CD4-positive, alpha-beta T cell treated with Interleukin-2 at 100 ng/mL for 4 hours (primary cell): ENCODE data around the gene PANX1.

Source experiments
- DNase-seq: peaks from one replicate; pipeline ENCODE4 v3.0.0-alpha.2; 2020; ENCODE audit warnings: low spot score

PANX1 gene

DNA sequence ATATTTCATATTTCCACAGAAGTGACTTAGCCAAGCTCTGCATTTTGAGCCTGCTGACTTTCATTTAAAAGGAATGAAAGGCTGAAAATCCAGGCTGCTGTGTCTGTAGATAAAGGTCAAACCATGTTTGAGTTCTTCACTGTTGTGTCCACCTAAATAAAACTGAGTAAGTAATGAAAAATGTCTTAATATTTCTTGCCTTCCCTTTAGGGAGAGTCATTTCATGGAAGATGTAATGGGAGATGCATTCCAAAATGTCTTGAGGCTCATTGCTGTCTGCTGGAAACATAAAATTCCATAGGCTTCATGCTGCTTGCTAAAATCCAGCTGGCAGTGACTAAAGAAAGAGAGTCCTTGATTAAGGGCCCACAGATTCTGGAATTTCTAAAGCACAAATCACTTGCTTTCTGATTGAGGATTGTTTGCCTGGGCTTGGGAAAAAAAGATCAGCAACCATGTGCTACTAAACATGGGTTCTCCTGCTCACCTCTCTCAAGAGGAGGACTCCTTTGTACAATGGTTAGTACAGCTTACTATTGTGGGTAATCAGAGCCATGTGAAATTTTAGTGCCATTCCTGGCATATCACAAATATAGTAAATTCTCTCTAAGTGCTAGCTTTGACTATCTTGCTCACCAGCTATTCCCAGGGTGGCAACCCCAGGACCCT is 56.9 kb downstream of the PANX1 start:
- no peak for DNase-seq

DNA sequence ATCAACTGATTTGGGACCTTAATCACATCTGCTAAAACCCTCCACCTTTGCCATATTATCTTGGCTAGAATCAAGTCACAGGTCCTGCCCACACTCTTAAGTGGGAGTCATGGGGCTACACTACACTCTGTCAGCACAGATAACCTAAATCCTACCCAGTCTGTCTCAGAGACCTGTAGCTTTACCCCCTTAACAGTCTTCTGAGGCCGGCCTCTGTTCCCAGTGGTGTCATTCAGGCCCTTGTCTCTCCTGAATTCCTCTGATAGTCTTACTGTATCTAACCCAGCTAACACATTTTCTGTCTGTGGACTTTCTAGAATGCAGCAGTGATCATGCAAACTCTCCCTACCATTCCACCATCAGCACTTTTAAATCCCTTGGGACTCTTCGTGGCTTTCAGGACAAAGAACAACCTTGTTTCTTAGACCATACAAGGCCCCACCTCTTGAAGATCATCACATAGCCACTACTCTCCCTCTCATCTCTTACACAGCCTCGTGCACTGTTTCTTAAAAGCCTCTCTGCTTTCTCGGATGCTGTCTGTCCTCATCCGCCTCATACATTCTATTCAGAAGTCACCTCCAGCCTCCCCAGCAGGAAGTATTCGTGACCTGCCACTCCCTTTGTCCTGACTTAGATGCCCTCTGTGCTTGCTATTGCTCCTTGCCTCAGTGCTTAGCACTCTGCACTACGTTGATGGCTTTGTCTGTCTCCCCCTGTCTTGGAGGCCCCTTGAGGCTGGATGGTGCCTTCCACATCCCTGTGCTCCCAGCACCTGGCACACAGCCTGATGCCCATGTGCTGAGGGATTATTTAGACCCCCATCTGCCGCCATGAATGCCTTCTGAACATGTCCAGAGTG is 57.9 kb downstream of the PANX1 start:
- DNase-seq, result no peak

DNA sequence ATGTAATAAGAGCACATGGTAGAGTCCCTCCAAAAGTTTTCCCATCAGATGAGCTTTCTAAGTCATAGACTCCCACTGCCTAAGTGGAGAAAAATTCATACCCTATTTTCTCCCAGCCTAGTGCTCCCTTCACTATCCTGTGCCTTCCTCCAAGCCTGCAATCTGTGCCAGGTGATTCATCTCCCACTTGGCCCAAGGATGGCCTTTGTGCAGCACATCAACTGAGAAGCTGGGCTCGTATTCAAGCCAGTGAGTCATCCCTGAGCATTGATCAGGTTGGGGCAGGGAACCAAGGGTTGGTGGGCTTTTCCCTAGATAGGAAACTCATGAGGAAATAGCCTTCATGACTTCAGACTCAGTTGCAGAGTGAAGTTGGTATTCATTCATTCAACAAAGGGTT is 64.6 kb downstream of the PANX1 start:
- DNase-seq, result no peak

DNA sequence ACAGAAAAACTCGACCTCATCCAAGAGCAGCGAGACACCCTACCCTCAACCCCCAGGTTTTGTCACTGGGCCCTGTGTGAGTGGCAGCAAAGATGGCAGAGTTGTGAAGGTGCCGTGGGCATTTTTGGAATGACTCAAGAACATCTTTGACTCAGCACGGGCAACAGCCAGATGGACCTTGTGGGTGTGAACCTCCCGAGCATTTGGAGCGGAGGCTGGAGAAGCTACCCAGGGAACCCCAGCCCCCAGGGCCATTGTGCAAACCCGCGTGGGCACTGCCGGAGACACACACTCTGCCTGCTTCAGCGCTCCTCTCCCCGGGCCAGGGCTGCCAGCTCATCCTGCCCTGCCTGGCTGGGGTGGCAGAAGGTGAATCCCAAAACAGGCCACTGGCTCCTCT is 66.1 kb downstream of the PANX1 start:
- no peak for DNase-seq

DNA sequence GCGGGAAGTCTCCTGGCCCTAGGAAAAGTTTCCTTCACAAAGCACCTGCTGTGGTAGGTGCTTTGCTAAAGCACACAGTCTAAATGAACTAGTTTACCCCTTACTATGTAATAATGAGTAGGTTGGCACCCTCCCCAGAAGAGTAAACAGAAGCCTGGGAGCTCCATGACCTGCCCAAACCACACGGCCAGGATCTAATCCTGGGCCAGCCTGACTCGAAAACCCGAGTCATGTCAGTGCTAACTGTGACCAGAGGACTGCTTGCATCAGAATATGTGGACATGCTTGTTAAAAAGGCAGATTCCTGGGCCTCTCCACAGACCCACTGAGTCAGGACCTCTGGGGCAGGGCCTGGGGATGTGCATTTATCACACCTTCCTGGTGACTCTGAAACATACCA is 67.7 kb downstream of the PANX1 start:
- no peak for DNase-seq

DNA sequence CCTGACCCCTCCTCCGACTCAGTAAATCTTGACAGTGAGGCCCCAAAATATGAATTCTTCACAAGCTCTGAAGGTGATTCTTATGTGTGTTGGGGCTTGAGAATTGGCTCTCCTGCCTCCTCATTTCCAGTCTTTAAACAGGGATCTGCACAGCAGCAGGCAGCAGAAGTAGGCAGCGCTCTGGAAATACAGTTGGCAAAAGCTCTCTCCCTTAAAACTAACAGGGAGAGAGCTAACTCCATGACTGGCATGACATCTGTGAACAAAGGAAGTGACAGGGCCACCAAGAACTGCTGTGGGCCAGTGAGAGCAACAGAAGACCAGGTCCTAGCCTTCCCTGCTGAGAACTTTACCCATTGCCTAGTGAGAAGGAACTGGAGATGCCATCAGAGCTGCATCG is 70.1 kb downstream of the PANX1 start:
- no peak for DNase-seq

DNA sequence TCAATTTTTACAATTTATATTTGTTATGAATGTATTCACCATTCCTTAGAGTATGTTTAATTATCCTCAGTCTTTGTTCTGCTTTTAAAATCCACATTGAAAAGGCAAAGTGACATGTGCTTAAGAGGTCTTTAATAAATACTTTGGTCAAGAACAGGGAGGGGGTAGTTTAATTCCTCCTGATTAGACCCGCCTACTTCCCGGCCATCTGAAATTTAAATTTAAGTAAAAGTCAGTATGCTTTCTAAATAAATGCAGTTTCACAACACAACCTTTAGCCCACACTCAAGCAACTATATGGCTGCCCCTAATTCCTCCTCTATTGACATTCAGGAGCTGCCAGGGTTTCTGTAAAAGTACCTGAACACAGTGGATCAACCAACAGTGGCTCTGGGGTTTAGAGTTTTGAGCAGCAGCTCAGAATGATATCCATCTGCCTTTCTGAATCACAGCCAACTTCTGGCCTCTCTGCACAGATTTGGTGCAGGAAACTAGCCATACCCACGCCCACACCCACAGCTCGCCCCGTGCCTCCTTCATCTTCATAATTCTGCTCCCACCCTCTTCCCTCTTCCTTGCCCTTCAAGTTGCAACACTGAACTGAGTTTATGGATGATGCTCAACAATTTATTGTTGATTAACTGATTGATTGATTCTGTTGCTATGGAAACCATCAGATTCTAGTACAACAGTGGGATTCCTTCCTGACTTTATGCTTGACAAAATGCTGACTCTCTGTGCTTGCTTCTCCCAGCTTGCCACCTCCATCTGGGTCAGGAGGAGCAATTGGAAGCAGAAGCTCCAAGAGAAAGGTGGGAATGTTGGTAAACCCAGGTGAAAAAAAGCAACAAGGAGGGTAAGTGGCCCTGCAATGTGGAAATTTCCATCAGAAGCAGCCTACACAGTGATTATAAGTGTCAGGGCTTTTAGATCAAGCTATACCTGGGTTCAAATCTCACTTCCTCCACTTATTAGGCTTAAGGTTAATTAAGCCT is 70.8 kb downstream of the PANX1 start:
- no peak for DNase-seq

DNA sequence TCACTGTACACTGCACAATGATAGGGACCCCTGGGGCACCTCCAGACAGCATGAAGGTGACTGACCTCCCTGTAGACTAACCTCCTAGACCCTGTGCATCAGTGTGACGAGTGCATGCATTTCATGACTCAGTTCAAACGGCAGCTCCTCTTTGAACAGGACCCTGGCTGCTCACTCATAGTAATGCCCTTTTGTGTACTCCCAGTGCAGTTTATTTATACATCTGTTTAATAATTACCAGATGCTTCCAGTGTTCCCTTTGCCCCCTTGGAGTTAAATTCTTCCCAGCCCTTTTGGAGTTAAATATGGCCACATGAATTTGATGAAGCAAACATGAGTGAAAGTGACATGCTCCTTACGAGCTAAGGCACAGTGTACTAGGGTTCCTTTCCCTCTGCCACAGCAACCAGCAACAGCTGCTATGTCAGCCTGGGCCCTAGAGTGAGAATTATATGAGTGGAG is 72.4 kb downstream of the PANX1 start:
- no peak for DNase-seq

DNA sequence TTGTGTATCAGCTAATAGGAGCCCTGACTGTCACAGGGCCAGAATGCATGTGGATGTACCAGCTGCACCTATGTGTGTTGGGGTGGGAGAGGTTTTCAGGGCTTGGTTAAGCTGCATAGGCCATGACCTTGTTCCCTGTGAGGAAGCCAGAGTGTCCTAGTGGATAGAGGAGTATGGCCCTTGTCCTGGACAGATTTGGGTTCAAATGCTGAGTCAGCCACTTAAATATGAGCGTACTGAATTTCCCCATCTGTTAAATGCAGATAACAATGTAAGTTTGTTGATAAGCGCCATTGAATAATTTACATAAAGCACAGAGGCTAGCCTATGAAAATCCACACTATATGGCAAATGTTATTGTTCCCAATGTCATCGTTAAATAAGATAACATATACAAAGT is 74.4 kb downstream of the PANX1 start:
- DNase-seq, result no peak

DNA sequence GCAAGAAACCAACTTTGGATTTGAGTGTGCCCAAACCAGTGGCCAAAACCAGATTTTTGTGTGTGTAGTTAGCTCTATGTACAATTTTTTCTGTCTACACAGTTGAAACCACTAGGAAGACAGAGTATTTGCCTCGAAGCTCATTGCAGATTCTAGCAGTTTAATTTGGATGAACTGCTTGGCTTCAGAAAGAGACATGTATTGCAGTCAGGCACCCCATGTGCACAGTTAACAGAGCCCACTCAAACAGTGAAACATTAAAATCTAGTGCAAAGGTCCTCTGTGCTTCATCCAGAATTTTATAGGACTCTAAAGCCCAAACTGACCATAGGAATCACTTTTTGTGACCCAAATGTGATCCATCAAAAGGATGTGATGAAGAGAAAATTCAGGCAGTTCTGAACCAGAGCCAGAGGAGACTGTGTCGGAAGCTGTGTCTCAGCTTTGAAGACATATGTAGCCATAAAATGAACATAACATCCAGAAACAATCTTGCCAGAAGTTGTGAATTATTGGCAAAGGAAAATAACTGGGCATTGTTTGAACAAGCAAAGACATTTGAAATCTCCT is 82.7 kb downstream of the PANX1 start:
- DNase-seq, result no peak

DNA sequence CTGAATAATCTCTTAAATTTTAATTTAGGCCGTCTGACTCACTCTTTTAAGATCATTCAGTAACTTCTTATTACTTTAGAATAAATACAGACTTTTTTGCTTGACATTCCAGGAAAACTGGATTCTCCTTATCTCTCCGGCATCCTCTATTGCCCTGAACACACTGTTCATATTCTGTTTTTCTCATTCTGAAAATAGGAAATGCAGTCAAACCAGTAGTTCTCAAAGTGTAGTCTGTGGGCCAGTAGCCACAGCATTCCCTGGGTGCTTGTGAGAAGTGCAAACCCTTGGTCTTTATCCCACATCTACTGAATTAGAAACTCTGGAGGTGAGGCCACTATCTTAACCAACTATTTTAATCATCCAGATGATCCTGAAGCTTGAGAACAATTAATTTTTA is 84.3 kb downstream of the PANX1 start:
- no peak for DNase-seq

DNA sequence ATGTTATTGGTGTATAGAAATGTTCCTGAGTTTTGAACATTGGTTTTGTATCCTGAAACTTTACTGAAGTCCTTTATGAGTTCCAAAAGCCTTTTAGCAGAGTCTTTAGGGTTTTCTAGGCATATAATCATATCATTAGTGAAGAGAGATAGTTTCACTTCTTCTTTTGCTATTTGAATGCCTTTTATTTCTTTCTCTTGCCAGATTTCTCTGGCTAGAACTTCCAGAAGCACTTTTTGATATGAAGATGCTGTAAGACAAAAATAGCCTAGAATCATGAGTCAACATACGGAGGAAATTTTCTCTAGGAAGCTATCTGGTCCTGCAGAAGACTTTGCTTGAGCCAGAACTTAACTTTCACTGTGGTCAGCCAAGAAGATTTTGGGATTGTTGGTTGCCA is 89.1 kb downstream of the PANX1 start:
- no peak for DNase-seq

DNA sequence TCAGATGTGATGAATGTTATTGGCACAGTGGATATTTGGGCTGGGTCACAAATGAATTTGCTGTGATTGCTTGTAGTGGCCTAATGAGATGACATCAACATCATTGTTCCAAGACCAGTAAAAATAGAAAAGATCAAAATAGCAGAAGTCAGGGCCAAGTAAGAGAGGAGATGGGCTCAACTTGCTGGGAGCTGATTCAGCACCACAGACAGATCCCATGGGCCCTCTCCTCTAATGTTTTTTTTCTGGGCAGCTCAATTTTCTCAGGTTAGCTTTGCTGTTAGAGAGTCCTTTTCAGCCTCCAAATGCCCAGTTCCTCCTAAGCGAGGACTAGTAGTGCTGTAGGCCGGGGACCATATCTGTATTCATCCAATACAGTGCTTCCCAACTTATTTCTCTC is 89.7 kb downstream of the PANX1 start:
- DNase-seq, result no peak

DNA sequence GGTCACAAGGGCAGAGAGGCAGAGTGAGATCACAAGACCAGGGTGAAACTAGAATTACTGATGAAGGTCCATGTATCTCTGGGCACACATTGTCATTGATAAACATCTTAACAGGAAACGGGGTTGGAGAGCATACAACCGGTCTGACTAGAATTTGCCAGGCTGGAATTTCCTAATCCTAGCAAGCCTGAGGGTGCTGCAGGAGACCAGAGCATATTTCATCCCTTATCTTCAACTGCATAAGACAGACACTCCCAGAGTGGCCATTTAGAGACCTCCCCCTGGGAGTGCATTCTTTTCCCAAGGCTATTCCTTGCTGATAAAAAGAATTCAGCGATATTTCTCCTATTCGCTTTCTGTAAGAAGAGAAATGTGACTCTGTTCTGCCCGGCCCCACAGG is 91.1 kb downstream of the PANX1 start:
- DNase-seq, result no peak

DNA sequence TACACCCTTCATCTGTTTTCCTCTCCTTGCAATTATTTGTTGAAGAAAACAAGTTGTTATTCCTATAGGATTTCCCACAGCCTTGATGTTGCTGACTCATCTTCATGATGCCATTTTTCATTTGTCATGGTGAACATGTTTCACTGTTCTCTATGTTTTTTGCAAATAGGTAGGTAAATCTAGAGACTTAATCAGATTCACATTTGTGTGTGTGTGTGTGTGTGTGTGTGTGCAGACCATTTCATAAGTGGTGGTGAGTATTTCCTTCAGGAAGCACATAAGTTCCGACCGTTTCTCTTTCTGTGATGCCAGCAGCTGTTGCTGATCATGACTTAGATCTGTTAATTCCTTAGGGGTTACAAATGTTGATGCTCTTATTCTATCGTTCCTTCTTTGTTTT is 95.4 kb downstream of the PANX1 start:
- no peak for DNase-seq
